Gastrocnemius medialis (tissue), 4 donors: Measurements from ENCODE around the gene NLGN1. TPM values are rescaled to one million over a fixed set of nuclear protein-coding genes. Genes with fewer than 3 reads are reported as not detected.

Experiments used
- ATAC-seq, 2 donors: fragments of 150-250 bp; one replicate each; pipeline ENCODE4 v1.9.1; 2016
- DNase-seq, 2 donors: peaks; one replicate each; pipeline ENCODE4 v3.0.0-alpha.2; 2019
- H3K27ac ChIP-seq, 4 donors: fragments of 200-600 bp; sonication (generic); 1 replicate in 1 of 4; 2 replicates in 3 of 4; pipeline ENCODE4 v1.5.1; 2016 to 2018; ENCODE audit warnings: mild to moderate bottlenecking in 2 of 4, moderate library complexity in 1 of 4
- H3K27me3 ChIP-seq, 3 donors: fragments of 200-600 bp; sonication (generic) in 2 of 3; 1 replicate in 1 of 3; 2 replicates in 2 of 3; pipeline versions ENCODE4 v1.5.1 to v1.6.0; 2016 to 2019; ENCODE audit warnings: mild to moderate bottlenecking in 1 of 3, moderate library complexity in 1 of 3
- H3K36me3 ChIP-seq, 2 donors: fragments of 200-600 bp; sonication (generic) in 1 of 2; one replicate each; pipeline ENCODE4 v1.5.1; 2017 to 2018
- H3K4me1 ChIP-seq, 2 donors: fragments of 200-600 bp; sonication (generic) in 1 of 2; one replicate each; pipeline ENCODE4 v1.5.1; 2016 to 2017; ENCODE audit warnings: mild to moderate bottlenecking in 2 of 2
- H3K4me3 ChIP-seq, 4 donors: fragments of 200-600 bp; sonication (generic) in 3 of 4; 1 replicate in 1 of 4; 2 replicates in 3 of 4; pipeline ENCODE4 v1.5.1; 2016 to 2019; ENCODE audit warnings: mild to moderate bottlenecking in 2 of 4
- H3K9me3 ChIP-seq, 3 donors: fragments of 200-600 bp; sonication (generic) in 2 of 3; 1 replicate in 1 of 3; 2 replicates in 2 of 3; pipeline ENCODE4 v1.5.1; 2016 to 2019
- POLR2A ChIP-seq, 2 donors: fragments of 450-650 bp; IDR thresholded peaks; one replicate each; pipeline ENCODE4 v1.6.1; 2017; ENCODE audit warnings: antibody characterized with exemption in 2 of 2, mild to moderate bottlenecking in 2 of 2, moderate library complexity in 2 of 2
- in situ Hi-C, 4 donors: fragments of 200-750 bp; cut with MboI; loops; one replicate each; pipeline versions ENCODE4 v1.15.0 to v1.8.0; 2017; ENCODE audit warnings: low sequenced_read_pairs in 4 of 4
- intact Hi-C: fragments of 100-400 bp; cut with DNase I; formaldehyde crosslinking; loops from one replicate; pipeline ENCODE4 v1.15.1; 2023; ENCODE audit warnings: low total_unique reads
- total RNA-seq, 4 donors: library from RNA; depleted of rRNA; stranded (reverse); fragments of >200 nt; gene quantifications; one replicate each; pipeline versions ENCODE4 v1.1.0 to v1.2.3, GENCODE V29; 2016
- TF ChIP-seq, protein P1 (sequence below), 5 experiments: fragments of 450-650 bp in 3 of 5; fragments of 200-600 bp in 2 of 5; sonication (generic) in 2 of 5; IDR thresholded peaks in 4 of 5; conservative IDR thresholded peaks in 1 of 5; 1 replicate in 4 of 5; 2 replicates in 1 of 5; pipeline ENCODE4 v1.5.1; 2016 to 2019; ENCODE audit warnings: antibody characterized with exemption in 5 of 5, mild to moderate bottlenecking in 3 of 5, moderate library complexity in 3 of 5

Gene NLGN1
- total RNA-seq, 4 donors from 2014 or later: 0.52 to 1.9 (median 1.1) TPM

DNA sequence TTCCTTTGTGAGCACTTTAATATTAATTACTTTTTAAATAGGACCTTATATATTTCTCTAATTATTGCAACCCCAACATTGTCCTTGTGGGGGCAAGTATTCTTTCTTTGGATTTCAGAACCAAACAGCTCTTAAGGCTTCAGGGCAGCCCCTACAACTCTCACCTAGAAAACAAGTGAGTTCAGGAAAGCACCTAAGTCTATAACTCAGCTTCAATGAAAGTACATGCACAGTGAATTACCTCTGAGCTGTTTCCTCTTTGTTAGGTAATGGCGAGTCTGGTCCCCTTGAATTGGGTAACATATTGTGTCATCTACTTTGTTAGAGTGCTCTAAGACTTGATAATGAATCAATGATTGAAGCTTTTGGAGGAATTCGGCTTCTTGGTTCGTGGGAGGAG, 545.7 kb downstream of the NLGN1 start:
- intact Hi-C loops (no loop called here), in situ Hi-C loops (no loop called here)
- TF ChIP-seq, protein P1, sequence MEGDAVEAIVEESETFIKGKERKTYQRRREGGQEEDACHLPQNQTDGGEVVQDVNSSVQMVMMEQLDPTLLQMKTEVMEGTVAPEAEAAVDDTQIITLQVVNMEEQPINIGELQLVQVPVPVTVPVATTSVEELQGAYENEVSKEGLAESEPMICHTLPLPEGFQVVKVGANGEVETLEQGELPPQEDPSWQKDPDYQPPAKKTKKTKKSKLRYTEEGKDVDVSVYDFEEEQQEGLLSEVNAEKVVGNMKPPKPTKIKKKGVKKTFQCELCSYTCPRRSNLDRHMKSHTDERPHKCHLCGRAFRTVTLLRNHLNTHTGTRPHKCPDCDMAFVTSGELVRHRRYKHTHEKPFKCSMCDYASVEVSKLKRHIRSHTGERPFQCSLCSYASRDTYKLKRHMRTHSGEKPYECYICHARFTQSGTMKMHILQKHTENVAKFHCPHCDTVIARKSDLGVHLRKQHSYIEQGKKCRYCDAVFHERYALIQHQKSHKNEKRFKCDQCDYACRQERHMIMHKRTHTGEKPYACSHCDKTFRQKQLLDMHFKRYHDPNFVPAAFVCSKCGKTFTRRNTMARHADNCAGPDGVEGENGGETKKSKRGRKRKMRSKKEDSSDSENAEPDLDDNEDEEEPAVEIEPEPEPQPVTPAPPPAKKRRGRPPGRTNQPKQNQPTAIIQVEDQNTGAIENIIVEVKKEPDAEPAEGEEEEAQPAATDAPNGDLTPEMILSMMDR (IDR thresholded peaks at IDR 0.05 in 4 of 5, conservative IDR thresholded peaks at IDR 0.05 in 1 of 5): no peak
- no peak for TF ChIP-seq POLR2A (IDR thresholded peaks at IDR 0.05)
- H3K27ac ChIP-seq: no peak overlapping the region
- no peaks in the 10 kb centered on the region for H3K9me3 ChIP-seq
- H3K4me1 ChIP-seq: no peaks in the 10 kb centered on the region
- H3K27me3 ChIP-seq: no peaks in the 10 kb centered on the region
- H3K36me3 ChIP-seq: no peaks in the 10 kb centered on the region
- ATAC-seq (no peak), DNase-seq (no peak)
- H3K4me3 ChIP-seq: no peak overlapping the region

DNA sequence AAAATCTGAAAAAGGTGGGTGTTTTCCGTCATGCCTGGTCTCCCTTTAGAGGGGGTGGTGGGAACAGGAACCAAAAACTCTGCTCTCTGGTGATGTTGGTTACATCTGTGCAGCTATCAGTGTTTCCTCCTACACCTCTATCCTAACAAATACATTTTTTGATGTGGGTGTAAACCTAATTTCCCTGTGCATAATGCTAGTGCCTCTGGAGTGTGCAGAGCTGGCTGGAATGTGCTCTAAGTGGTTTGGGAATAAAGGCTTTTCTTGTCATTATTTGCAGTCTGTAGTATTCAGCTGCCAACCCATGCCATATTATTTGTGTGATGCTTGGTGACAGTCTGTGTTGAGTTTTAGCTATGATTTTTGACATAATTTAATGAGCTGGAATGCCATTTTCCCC, 547.6 kb downstream of the NLGN1 start:
- no peak for ATAC-seq

DNA sequence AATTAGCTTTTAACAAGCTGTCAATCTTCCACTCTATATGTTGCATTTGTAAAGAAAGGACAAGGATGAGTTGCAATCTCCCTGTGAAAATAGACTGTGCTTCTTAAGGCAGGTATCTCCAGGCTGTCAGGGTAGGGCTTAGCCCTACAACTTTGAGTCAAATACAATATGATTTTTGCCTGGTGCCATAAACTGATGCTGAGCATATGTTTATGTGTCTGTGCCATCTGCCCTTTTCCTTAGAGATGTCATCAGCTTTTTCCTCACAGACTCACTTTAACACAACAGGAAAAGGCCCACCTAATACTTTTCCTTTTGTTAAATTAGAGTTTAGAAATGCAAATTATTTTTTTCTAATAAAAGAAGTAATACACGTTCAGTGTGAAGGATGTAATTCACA, 548.3 kb downstream of the NLGN1 start:
- intact Hi-C loops (no loop called here), in situ Hi-C loops (no loop called here)
- H3K27me3 ChIP-seq: no peaks in the 10 kb centered on the region
- TF ChIP-seq, protein P1 (IDR thresholded peaks at IDR 0.05 in 4 of 5, conservative IDR thresholded peaks at IDR 0.05 in 1 of 5): no peak
- TF ChIP-seq POLR2A (IDR thresholded peaks at IDR 0.05): no peak
- DNase-seq (no peak), ATAC-seq (no peak)
- H3K9me3 ChIP-seq: no peaks in the 10 kb centered on the region
- no peaks in the 10 kb centered on the region for H3K4me1 ChIP-seq
- H3K27ac ChIP-seq: no peak overlapping the region
- H3K36me3 ChIP-seq: no peaks in the 10 kb centered on the region
- H3K4me3 ChIP-seq: no peak overlapping the region

More for the DNA sequence above, 547.6 kb downstream of the NLGN1 start:
- H3K27me3 ChIP-seq: no peaks in the 10 kb centered on the region
- in situ Hi-C loops: no loop called here
- intact Hi-C loops: no loop called here
- H3K4me3 ChIP-seq: no peak overlapping the region
- no peaks in the 10 kb centered on the region for H3K36me3 ChIP-seq
- no peaks in the 10 kb centered on the region for H3K9me3 ChIP-seq
- no peak for TF ChIP-seq POLR2A (IDR thresholded peaks at IDR 0.05)
- TF ChIP-seq, protein P1 (IDR thresholded peaks at IDR 0.05 in 4 of 5, conservative IDR thresholded peaks at IDR 0.05 in 1 of 5): no peak
- DNase-seq: no peak
- no peaks in the 10 kb centered on the region for H3K4me1 ChIP-seq
- no peak overlapping the region for H3K27ac ChIP-seq

DNA sequence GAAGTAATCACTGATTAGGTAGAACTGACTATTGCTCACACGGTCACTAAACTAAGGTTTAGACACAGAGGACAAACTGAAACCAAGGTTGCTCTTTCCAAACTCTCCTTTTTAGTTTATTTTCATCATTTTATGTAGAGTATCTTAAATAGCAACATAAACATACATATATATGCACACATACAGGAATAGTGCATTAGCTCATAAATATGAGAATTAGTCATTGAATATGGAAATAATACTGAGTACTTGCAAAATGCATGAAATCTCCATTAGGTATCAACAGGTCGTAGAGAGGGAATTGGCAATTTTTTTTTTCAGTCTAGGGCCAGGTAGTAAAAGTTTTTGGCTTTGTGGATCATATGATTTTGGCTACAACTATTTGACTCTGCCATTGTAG, 557.1 kb downstream of the NLGN1 start:
- ATAC-seq (no peak), DNase-seq (no peak)
- H3K36me3 ChIP-seq: no peaks in the 10 kb centered on the region
- H3K27ac ChIP-seq: no peak overlapping the region
- in situ Hi-C loops: no loop called here
- no peaks in the 10 kb centered on the region for H3K27me3 ChIP-seq
- intact Hi-C loops: no loop called here
- no peaks in the 10 kb centered on the region for H3K4me1 ChIP-seq
- no peak overlapping the region for H3K4me3 ChIP-seq
- no peak for TF ChIP-seq POLR2A (IDR thresholded peaks at IDR 0.05)
- TF ChIP-seq, protein P1 (IDR thresholded peaks at IDR 0.05 in 4 of 5, conservative IDR thresholded peaks at IDR 0.05 in 1 of 5): no peak
- H3K9me3 ChIP-seq: no peaks in the 10 kb centered on the region

DNA sequence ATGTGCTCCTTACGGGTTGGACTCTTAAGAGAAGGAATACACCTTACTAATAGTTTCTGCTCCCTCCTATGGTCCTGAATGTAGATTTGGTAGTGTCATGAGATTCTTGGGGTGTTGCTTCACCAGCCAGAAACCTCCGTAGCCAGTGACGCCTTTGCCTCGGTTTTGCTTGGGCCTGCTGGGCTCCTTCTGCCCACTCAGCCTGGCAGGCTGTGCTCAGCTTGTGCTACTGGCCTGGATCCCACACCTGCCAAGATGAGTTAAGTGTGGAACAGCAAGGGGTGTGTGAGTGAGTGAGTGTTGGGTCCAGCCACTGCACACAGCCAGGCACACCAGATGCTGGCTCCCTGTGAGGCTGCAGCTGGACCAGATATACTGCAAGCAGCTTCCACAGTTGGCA, 560.1 kb downstream of the NLGN1 start:
- intact Hi-C loops (no loop called here), in situ Hi-C loops (no loop called here)

More for the DNA sequence above, 560.1 kb downstream of the NLGN1 start:
- Histone ChIP-seq H3K4me1 (no peaks in the 10 kb centered on the region), H3K27ac (no peak overlapping the region), H3K4me3 (no peak overlapping the region), H3K27me3 (no peaks in the 10 kb centered on the region), H3K36me3 (no peaks in the 10 kb centered on the region), H3K9me3 (no peaks in the 10 kb centered on the region)
- DNase-seq: no peak
- TF ChIP-seq POLR2A (IDR thresholded peaks at IDR 0.05): no peak
- TF ChIP-seq, protein P1 (IDR thresholded peaks at IDR 0.05 in 4 of 5, conservative IDR thresholded peaks at IDR 0.05 in 1 of 5): no peak
- ATAC-seq: no peak
